DLD1 (cell line): ENCODE measurements around the gene ISOC2.
"Not testable (repeated sequence)": the region's sequence is repeated elsewhere in the genome, so short reads cannot be mapped to it uniquely, and the experiment has no call there.

Source experiments
- in situ Hi-C: cut with HindIII; loops from 2 replicates; pipeline ENCODE4 v1.10.0; 2017; ENCODE audit warnings: low sequenced_read_pairs

The ISOC2 gene

GRCh38 chr19:55460670-55461258 is 678 bp downstream of the ISOC2 start:
- in situ Hi-C loops: no loop called here

DNA sequence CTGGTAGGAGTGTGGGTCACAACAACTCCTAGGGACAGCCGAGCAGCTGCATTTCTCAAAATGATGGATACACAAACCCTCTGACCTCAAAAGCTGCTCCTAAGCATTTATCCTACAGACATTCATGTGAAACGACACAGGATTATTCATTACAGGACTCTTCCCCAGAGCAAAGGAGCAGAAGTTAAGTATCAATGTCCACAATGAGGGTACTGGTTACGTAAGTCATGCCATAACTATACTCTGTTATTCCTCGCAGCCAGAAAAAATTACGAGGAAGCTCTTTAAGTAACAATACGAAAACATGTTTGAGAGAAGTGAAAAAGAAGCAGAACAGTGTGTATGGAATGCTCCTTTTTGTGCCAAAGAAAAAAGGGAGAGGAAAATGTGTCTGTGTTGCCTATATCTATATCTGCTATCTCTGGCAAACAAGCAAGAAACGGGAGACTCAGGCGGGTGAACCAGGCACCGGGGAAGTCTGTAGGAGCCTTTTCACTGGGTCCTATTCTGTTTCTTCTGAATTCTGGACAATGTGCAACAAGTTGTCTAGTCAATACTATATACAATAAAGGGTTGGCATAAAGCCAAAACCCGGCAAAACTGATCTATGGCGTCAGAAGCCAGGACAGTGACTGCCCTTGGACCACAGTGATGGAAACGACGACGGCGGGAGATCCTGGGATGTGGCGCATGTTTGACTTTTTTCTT is 1.3 kb downstream of the ISOC2 start:
- in situ Hi-C loops: no loop called here

DNA sequence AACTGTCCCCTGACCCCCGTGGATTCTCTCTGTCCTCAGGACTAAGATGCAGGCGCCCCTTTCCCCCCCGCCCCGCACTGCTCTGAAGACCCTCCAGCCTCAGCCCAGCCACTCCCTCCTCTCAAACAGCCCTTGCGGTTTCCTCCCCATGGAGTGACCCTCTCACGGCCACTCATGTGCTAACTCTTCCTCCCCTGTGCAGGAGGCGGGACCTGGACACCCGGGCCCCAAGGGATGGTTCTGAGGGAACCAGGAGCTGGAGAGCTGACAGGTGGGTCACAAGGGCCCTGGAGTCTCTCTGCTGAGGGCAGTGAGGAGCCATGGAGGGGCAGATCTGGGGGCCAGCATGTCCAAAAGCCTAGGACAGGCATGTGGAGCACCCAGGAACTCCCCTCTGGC is 1.9 kb downstream of the ISOC2 start:
- in situ Hi-C loops: no loop called here

DNA sequence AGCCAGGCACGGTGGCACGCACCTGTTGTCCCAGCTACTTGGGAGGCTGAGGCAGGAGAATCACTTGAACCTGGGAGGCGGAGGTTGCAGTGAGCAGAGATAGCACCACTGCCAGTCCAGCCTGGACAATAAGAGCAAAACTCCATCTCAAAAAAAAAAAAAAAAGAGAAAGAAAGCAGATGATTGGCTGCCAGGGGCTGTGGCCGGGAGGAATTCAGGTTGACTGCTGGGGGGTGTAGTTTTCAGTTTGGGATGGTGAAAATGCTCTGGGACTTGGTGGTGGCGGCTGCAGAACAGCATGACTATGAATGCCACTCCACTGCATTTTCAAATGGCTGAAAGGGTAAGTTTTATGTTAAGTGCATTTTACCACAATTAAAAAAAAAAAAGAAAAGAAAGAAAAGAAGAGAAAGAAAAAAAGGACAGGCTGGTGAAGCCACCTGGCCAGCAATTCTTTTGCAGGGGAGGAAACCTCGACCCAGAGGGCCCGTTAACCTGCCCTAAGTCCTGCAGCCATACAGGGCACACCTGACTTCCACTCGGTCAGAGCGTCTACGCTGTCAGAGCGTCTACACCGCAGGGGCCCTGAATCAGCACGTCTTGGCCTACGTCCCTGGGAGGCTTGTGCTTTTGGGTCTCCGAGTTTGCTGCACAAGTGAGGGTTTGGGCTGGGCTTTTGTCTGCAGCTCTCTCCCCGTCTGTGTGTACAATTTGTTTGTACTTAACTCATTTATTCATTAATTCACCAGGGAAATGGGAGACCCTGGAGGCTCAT is 3.6 kb downstream of the ISOC2 start:
- in situ Hi-C loops: no loop called here

- in situ Hi-C loops: no loop called here
These were observed 5.1 kb downstream of the ISOC2 start for GRCh38 chr19:55456347-55456746.

GRCh38 chr19:55455576-55456235 is 5.7 kb downstream of the ISOC2 start:
- in situ Hi-C loops: no loop called here

DNA sequence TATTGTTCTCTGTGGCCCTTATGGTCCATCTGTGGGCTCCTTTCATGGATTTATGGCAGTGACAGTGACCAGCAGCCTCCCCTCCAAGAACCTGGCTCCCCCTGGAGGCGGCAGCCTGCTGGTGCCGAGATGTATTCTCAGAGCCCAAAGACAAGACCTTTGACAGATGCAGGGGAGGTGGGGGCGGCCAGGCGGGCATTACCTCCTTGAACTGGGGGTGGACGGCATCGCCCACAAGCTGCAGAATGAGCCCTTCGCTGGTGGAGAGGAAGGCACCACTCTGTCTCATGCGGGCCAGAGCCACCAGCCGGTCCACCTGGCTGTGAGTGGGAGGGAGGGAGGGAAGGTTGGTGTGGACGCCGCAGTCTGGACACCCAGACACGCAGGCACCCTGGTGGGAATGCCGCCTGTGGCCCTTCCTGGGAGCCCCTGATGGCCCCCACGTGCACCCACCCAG is 6.6 kb downstream of the ISOC2 start:
- in situ Hi-C loops: no loop called here

GRCh38 chr19:55453511-55454260 is 7.8 kb downstream of the ISOC2 start:
- in situ Hi-C loops: no loop called here

DNA sequence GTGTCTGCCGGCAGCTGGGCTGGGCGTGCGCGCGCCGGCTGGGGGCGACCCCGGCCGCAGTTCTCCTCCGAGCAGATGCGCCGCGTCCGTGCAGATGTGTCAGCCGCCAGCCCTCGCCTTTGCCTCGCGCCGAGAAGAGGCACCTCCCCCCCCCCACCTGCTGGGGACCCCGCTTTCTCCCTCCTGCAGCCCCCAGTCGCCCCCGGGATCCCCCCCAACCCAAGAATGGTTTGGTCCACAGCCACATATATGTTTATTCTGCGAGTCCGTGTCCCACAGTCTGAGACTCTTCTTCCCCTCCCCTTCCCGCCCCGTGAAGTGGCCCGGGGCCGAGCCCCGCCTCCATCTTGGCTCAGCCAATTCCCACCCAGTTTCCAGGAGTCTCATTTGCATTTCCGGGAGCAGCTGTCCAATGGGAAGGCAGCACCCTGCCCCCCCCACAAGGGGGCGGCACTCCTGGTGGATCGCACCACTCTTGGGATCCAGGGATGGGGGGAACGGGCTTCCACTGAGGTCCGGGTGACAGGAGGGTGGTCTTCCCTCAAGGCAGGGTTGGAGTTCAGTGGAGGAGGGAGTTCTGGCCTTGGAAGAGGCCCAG is 8.6 kb downstream of the ISOC2 start:
- in situ Hi-C loops: no loop called here

DNA sequence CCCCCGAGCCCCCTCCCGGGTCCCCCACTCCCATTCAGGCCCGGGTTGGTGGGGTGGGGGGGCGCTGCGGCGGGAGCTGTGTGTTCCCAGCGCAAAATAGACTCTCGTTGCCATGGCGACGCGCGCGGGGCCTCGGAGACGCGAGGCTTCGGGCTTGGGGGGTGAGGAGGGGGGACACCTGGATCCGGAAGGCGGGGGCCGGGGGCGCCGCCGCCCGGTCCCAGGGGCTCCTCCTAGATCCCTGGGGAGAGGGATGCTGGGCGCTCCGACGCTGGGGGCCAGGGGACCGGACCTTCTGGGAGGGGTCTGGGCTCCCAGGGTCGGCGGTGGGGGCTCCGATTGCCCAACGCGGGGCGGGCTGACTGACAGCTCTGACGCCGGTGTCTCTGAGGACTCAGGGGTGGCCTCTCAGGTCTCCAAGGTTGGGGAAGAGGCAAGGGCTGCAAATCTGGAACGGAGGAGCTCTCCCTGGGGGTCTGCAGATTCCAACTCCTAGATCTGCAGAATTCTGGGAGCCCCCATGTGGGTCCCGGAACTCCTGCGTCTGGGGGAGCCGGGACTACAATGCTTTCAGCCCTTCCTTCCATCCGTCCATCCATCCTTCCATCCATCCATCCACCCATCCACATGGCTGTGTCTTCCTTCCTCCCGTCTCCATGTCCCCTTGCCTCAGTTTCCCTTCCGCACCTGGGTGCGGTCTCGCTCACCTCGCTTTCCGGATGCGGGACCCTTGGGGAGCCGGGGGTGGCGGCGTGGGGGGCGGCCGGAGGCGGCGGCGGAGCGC is 9.3 kb downstream of the ISOC2 start:
- in situ Hi-C loops: no loop called here

GRCh38 chr19:55451163-55451964 is 10.1 kb downstream of the ISOC2 start:
- in situ Hi-C loops: no loop called here

DNA sequence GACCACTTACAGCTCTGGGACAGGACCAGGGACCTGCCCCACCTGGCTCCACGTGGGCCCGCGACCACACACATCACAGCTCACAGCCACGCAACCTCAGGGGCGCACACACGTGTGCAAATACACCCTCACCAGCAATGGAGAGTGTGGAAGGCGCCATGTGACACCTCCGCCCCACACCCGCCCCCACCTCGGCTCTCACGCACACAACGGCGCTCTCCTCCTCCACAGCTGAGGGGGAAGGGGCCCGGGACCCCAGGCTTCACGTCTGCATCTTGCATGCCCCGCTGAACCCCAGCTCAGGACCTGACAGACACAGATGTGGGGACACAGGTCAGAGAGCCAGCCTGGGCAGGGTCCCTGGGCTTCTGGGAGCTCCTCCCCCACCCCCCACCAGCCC is 12.0 kb downstream of the ISOC2 start:
- in situ Hi-C loops: no loop called here

GRCh38 chr19:55448175-55448490 is 13.3 kb downstream of the ISOC2 start:
- in situ Hi-C loops: not testable (repeated sequence)

DNA sequence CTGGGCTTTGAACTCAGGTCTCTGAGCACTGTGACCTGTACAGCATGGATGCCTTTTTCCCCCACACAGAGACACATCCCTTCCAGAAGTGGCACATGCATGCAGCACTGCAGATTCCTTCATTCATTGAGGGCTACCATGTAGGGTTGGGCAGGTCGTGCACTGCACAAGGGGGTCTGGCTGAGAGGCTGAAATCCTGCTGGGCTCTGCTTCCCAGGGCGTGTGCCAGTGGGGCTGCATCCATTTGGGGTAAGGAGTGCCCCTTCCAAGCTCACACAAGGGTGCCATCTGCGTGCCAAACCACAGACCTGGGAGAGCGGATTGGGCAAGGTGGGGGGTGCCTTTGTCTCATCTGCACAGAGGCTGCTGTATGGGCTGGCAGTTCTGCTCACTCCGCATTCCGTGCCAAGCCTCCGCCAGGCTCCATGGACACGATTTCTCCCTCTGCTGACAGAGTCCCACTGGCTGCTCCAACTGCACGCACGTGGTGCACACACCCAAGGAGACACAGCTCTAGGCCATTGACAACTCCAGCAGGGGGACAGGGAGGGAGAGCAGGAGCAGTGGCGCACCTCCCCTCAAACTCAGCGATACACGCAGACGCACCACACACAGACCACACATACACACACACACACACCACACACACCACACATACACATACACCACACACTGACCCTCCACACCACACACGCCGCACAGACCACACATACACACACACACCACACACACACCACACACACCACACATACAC is 13.8 kb downstream of the ISOC2 start:
- in situ Hi-C loops: no loop called here

- in situ Hi-C loops: no loop called here
These were observed 15.4 kb downstream of the ISOC2 start for GRCh38 chr19:55446060-55446459.

DNA sequence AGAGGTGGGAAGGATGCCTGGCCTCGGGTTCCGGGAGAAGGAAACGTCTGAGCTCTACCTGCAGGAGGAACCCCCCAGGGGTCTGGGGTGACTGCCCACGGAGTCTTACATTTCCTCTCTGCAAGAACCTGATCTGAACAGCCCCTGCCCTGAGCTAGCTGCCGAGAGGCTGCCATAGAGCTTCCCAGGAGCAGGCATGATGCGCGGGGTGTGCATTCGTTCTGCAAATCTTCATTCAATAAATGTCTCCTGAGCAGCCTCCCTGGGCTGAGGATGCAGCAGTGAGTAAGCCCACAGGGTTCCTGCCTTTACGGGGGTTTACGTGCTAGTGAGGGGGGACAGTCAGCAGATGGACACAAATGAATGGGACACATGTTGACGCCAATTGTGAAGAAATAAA is 16.8 kb downstream of the ISOC2 start:
- in situ Hi-C loops: no loop called here

DNA sequence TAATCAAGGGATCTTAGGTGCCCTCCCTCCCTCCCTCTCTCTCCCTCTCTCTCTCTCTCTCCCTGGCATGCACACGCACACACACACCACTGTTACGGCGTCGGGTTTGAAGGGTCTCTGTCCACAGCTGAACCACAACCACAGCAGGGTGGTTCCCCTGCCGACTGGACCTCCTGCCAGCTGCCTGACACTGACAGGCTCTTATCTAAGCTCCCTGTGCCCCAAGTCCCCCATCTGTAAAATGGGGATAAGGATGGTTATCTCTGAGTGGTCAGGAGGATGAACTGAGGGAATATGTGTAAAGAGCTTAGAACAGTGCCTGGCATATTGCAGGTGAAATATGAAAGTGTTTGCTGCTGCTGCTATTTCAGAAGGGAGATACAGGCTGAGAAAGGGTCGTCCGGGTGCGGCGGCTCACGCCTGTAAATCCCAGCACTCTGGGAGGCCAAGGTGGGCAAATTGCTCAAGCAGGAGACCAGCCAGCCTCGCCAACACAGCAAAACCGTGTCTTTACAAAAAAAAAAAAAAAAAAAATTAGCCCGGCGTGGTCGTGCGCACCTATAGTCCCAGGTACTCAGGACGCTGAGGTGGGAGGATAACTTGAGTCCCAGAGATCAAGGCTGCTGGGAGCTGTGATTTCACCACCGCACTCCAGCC is 17.5 kb downstream of the ISOC2 start:
- in situ Hi-C loops: no loop called here
